ENCODE data around the gene PPP1CA. TPM values are rescaled to one million over a fixed set of nuclear protein-coding genes. Genes with fewer than 3 reads are reported as not detected.
A peak's percentile ranks its signal among the peaks of the same experiment; 100 is the strongest.

The PPP1CA gene
- total RNA-seq, 1 donor from 2014 or later, result 145 TPM

DNA sequence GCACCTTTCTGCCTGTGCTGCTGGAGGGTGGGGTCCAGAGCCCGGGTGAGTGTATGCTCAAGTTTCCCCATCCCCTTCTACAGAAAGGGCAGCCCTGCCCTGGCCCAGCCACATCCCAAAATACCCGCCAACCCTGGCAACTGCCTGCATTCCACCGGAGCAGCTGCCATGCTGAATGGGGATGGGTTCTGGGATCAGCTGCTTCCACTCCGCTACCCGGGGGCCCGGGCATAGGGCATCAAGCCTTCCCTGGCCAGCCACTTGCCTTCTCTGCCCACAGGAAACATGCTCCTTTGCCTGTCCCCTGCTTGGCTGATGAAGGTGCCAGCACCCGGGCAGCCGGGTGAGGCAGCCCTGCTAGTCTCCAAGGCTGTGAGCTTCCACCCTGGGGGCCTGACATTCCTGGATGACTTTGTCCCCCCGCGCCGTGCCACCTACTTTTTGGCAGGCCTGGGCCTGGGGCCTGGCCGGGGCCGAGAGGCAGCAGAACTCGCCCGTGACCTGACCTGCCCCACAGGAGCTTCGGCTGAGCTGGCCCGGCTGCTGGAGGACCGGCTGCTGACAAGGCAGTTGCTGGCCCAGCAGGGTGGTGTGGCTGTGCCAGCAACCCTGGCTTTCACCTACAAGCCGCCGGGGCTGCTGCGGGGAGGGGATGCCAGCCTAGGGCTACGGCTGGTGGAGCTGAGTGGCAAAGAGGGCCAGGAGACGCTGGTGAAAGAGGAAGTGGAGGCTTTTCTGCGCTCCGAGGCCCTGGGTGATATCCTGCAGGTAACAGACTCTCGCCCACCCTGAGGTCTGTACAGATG is 17.0 kb upstream of the PPP1CA start:
- DNase-seq (ENCODE audit: low spot score, unreplicated experiment), result no peak
- Mint-ChIP-seq H3K4me1 (ENCODE audit: low read depth) (peaks cover 3% of the 10 kb centered on the region), H3K27me3 (peaks cover 15% of the 10 kb centered on the region)

DNA sequence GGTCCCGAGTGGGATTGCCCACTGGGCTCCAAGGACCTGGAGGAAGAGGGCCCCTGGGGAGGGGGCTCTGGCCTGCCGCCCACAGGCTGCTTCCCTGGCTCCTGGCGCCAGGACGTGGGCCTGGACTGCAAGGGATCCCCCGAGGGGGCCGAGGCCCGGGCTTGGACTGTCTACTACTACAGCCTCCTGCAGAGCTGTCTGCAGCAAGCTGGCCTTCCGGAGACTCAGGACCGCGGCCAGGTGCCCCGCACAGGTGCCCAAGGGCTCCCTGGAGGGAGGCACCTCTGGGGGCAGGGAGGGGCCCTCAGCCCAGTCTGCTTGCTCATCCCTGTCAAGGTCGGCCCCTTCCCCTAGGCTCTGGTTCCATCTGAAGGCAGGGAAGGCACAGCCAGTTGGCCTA is 15.8 kb upstream of the PPP1CA start:
- H3K36me3 Mint-ChIP-seq (ENCODE audit: insufficient read depth), result no peaks in the 10 kb centered on the region
- H3K27ac Mint-ChIP-seq, result no peak overlapping the region
- H3K27me3 Mint-ChIP-seq, result peaks cover 27% of the 10 kb centered on the region
- H3K4me3 Mint-ChIP-seq (ENCODE audit: low read depth), result no peak overlapping the region
- peaks cover 5% of the 10 kb centered on the region for H3K4me1 Mint-ChIP-seq (ENCODE audit: low read depth)
- no peak for DNase-seq (ENCODE audit: low spot score, unreplicated experiment)
- no peaks in the 10 kb centered on the region for H3K9me3 Mint-ChIP-seq (ENCODE audit: low read depth)
- TF ChIP-seq, protein P1, sequence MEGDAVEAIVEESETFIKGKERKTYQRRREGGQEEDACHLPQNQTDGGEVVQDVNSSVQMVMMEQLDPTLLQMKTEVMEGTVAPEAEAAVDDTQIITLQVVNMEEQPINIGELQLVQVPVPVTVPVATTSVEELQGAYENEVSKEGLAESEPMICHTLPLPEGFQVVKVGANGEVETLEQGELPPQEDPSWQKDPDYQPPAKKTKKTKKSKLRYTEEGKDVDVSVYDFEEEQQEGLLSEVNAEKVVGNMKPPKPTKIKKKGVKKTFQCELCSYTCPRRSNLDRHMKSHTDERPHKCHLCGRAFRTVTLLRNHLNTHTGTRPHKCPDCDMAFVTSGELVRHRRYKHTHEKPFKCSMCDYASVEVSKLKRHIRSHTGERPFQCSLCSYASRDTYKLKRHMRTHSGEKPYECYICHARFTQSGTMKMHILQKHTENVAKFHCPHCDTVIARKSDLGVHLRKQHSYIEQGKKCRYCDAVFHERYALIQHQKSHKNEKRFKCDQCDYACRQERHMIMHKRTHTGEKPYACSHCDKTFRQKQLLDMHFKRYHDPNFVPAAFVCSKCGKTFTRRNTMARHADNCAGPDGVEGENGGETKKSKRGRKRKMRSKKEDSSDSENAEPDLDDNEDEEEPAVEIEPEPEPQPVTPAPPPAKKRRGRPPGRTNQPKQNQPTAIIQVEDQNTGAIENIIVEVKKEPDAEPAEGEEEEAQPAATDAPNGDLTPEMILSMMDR (IDR thresholded peaks at IDR 0.05; ENCODE audit: unreplicated experiment), result no peak

More for the DNA sequence above, 17.0 kb upstream of the PPP1CA start:
- Mint-ChIP-seq H3K9me3 (ENCODE audit: low read depth) (no peaks in the 10 kb centered on the region), H3K36me3 (ENCODE audit: insufficient read depth) (no peaks in the 10 kb centered on the region), H3K4me3 (ENCODE audit: low read depth) (no peak overlapping the region), H3K27ac (no peak overlapping the region)
- TF ChIP-seq, protein P1 (IDR thresholded peaks at IDR 0.05; ENCODE audit: unreplicated experiment), result no peak

DNA sequence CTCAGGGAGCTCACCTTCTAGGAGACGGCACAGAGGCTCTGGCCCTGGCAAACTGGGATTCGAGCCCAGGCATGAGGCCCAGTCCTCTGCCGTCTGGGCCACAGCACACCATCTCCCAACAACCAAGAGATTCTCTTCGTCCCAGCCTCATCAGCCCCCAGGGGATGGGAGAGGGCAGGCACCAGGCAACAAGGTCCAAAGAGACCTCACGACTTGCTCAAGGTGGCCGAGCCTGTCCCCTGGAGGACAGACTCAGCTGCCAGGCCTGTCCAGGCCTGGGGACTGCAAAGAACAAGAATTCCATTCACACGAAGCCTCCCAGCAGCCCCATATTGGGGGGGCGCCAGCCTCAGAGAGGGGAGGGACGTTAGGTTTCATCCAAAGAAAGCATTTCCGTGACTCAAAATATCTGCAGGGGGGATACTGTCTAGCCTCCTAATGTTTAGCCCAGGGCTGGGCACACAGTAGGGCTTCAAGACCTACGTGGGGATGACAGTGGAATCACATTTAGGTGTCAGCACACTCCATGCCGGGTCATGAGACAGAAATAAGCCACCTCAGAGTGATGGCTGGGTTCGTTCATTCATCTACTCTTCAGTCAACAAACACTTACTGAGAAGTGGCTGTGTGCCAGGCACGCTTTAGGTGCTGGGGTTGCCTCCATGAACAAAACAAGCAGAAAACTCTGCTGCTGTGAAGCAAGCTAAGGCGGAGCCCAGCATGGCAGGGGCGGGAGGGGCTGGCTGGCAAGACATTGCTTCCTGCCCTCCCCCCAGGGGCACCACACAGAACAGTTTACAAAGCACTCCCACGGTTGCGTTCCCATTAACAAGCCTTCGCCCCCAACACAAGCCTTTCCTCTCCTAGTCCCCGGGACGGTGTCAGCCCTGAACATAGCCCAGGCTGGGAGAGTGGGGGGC is 15.0 kb upstream of the PPP1CA start:
- no peaks in the 10 kb centered on the region for H3K9me3 Mint-ChIP-seq (ENCODE audit: low read depth)
- no peak overlapping the region for H3K27ac Mint-ChIP-seq
- TF ChIP-seq, protein P1 (IDR thresholded peaks at IDR 0.05; ENCODE audit: unreplicated experiment), result no peak
- no peaks in the 10 kb centered on the region for H3K36me3 Mint-ChIP-seq (ENCODE audit: insufficient read depth)
- DNase-seq (ENCODE audit: low spot score, unreplicated experiment), result no peak
- no peak overlapping the region for H3K4me3 Mint-ChIP-seq (ENCODE audit: low read depth)
- H3K4me1 Mint-ChIP-seq (ENCODE audit: low read depth), result peaks cover 5% of the 10 kb centered on the region
- H3K27me3 Mint-ChIP-seq, result peaks cover 32% of the 10 kb centered on the region

DNA sequence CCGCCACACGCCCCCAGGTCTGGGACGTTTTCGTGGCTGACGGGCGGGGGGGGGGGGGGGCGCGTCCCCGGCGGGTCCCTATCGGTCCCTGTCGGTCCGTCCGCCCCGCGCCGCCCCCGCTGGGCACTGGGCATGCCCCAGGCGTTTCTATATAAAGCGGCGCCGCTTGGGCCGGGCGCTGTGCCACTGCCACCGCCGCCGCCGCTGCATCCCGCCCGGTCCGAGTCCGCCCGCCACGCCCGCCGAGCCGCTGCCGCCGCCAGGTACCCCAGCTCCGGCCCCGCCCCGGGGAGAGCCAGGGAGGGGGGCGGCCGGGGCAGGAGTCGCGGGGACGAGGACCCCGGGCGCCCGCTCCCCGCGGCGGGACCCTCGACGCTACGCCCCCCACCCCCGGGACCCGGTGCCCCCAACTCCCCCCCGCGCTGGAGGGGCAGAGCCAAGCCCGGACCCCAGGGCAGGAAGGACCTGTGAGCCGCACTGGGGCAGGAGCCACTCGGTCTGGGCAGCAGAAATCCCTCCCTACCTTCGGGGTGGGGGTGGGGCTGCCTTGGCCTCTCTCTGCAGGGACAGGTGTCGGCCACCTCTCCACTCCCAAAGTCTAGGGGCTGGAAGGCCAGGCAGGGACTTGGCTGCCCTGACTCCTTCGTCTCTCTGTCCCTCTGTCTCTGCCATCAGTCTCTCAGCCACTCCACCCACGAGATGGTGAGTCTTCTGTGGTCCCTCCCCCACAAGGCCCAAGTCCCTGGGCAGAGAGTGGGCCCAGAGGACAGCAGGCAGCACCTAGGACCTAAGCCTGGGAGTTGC is 14.0 kb upstream of the PPP1CA start, which contains the start of gene CARNS1:
TSS of gene CARNS1 (plus strand) at position 178 of the 804 bp plus-strand sequence. CDS start at position 700, 522 bp downstream.
- TF ChIP-seq, protein P1 (IDR thresholded peaks at IDR 0.05; ENCODE audit: unreplicated experiment), result no peak
- Mint-ChIP-seq H3K36me3 (ENCODE audit: insufficient read depth) (no peaks in the 10 kb centered on the region), H3K9me3 (ENCODE audit: low read depth) (no peaks in the 10 kb centered on the region), H3K4me3 (ENCODE audit: low read depth) (peak within 1 kb of the TSS; percentile 57), H3K27me3 (peaks cover 35% of the 10 kb centered on the region), H3K4me1 (ENCODE audit: low read depth) (peaks cover 4% of the 10 kb centered on the region), H3K27ac (no peak within 1 kb of the TSS)
- DNase-seq (ENCODE audit: low spot score, unreplicated experiment), result no peak

Data from progenitor cell of endocrine pancreas (in vitro differentiated cells).